ENCODE results near the gene RPL22L1.
"Not testable (repeated sequence)": the region's sequence is repeated elsewhere in the genome, so short reads cannot be mapped to it uniquely, and the experiment has no call there.

Gene RPL22L1

DNA sequence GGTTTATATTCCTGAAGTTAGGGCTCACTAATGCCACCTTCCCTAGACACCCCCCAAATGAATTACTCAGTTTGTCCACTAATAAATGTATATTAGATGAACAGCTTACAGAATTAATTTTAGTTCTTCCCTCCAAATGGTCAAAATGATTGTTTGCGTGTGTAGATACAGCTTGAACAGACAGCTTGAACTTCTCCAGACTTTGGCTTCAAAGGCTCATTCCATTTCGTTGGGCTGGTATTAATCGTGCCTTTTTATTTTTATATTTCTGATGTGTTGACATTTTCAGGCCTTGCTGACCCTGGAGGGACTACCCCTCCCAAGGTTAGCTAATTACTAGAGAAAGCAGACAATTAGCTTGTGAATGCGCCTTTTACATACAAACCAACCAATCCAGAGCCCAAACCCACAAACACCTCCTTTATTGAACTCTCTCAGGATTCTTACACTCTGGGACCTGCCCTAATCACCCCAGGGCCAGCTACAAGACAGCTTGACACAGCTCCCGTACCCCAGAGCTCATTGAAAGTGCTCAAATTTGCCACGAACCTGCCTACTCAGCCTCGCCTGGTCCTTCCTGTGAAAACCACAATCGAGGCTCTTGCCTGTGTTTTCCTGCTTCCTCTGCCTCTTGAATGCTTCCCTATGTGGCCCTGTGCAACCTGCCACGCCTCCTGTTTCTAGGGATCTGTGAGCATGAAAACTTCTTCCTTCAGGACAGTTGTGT lies 40.3 kb downstream of the RPL22L1 start:
- DNase-seq (ENCODE audit: low spot score): no peak

- no peak for DNase-seq (ENCODE audit: low spot score)
These were observed 43.9 kb downstream of the RPL22L1 start for GRCh38 chr3:170826047-170826446.

- DNase-seq (ENCODE audit: low spot score): not testable (repeated sequence)
These were observed 46.4 kb downstream of the RPL22L1 start for GRCh38 chr3:170823562-170823961.

DNA sequence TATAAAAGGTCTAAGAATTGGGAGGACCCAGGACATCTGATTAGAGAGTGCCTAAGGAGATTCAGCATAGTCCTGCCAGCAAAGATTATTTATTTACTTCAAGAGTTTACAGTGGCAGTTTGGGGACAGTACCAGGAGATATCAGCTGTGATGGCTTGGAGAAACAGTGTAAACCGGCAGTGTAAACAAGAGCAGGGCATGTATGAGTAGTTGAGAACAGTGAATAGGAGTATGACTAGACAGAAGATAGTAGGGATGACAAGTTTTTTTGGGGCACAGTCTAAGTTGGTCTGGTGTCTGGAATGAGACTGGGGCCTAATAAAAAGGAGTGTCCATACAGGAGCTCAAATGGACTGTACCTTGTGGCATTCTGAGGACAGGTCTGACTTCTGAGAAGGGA lies 51.7 kb downstream of the RPL22L1 start:
- not testable (repeated sequence) for DNase-seq (ENCODE audit: low spot score)

- not testable (repeated sequence) for DNase-seq (ENCODE audit: low spot score)
These were observed 52.5 kb downstream of the RPL22L1 start for GRCh38 chr3:170817471-170817870.

GRCh38 chr3:170816841-170817240 lies 53.2 kb downstream of the RPL22L1 start:
- no peak for DNase-seq (ENCODE audit: low spot score)

GRCh38 chr3:170816341-170816740 lies 53.7 kb downstream of the RPL22L1 start:
- DNase-seq (ENCODE audit: low spot score): no peak

GRCh38 chr3:170815936-170816335 lies 54.1 kb downstream of the RPL22L1 start:
- DNase-seq (ENCODE audit: low spot score): no peak

DNA sequence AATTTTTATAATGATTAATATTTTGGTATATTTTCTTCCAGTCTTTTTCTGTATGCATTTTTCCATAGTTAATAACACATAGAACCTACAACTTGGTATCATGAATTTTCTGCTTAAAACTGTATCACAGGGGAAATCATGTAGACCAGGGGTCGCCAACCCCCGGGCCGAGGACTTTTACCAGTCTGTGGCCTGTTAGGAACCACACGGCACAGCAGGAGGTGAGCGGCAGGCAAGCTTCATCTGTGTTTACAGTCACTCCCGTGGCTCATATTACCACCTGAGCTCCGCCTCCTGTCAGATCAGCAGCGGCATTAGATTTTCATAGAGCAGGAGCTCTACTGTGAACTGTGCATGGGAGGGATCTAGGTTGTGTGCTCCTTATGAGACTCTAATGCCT lies 54.7 kb downstream of the RPL22L1 start:
- no peak for DNase-seq (ENCODE audit: low spot score)

All from HuH-7.5 (cell line).